HCT116 (cell line): ENCODE data around the gene CX3CR1. TPM values are rescaled to one million over a fixed set of nuclear protein-coding genes. Genes with fewer than 3 reads are reported as not detected.

Experiments used
- ATAC-seq: fragments of 200-7000 bp; cut with Tn5 transposase; 2 replicates; pipeline ENCODE4 v1.9.1; 2020; ENCODE audit warnings: mild to moderate bottlenecking, moderate library complexity
- BruUV-seq: library from RNA; stranded (reverse); fragments of 400-500 nt; replicated peaks from 2 replicates; lab custom pipeline; 2021; lab: Mats Ljungman, UMichigan
- CTCF ChIA-PET: fragments of 300-600 bp; sonication (Branson Sonifier 250); formaldehyde crosslinking; loops from one replicate; lab custom pipeline; 2021; ENCODE audit warnings: antibody characterized with exemption; lab: Charles Lee
- POLR2A ChIA-PET: fragments of 300-600, 350-600 bp; sonication (Branson Sonifier 250); formaldehyde crosslinking; loops from one replicate; lab custom pipeline; 2021; ENCODE audit warnings: antibody characterized with exemption; lab: Charles Lee
- RAD21 ChIA-PET, 2 experiments: fragments of 300-600 bp; sonication (Branson Sonifier 250); formaldehyde crosslinking; loops; one replicate each; lab custom pipeline; 2023; ENCODE audit warnings: low total read pairs in 2 of 2; ENCODE audit not compliant: uncharacterized antibody in 2 of 2, unreplicated experiment in 2 of 2, low non-redundant PET in 1 of 2; lab: Charles Lee
- DNase-seq: peaks from one replicate; pipeline ENCODE4 v3.0.0-alpha.2; 2010; ENCODE audit warnings: low read depth, low spot score
- H2AFZ ChIP-seq: fragments of 200-600 bp; shearing (Covaris generic), sonication (generic); 2 replicates; pipeline ENCODE4 v1.6.1; 2017; ENCODE audit warnings: low read depth, mixed run types, mixed read lengths, antibody characterized with exemption, low read length; ENCODE audit not compliant: poor library complexity, severe bottlenecking
- H3K27ac ChIP-seq: 2 replicates; pipeline ENCODE4 v1.5.1; 2012; ENCODE audit warnings: low read depth, low read length
- H3K27me3 ChIP-seq: fragments of 200-600 bp; sonication (generic); 2 replicates; pipeline ENCODE4 v1.6.1; 2016; ENCODE audit warnings: mixed run types, low read length, mixed read lengths; ENCODE audit not compliant: insufficient read depth
- H3K36me3 ChIP-seq, 2 experiments: fragments of 200-500 bp in 1 of 2; fragments of 200-600 bp in 1 of 2; sonication (Bioruptor generic) in 1 of 2; sonication (generic) in 1 of 2; 2 replicates each; pipeline versions ENCODE4 v1.5.1 to v1.6.1; 2014 to 2016; ENCODE audit warnings: low read length in 2 of 2, inconsistent platforms in 1 of 2, mixed read lengths in 1 of 2, mixed run types in 1 of 2; ENCODE audit not compliant: insufficient read depth in 2 of 2, control insufficient read depth in 1 of 2
- H3K4me1 ChIP-seq, 2 experiments: fragments of 200-600 bp in 1 of 2; sonication (generic) in 1 of 2; 2 replicates each; pipeline versions ENCODE4 v1.5.1 to v1.6.1; 2012 to 2017; ENCODE audit warnings: low read length in 2 of 2, inconsistent platforms in 1 of 2, mild to moderate bottlenecking in 1 of 2, mixed read lengths in 1 of 2, mixed run types in 1 of 2, moderate library complexity in 1 of 2; ENCODE audit not compliant: insufficient read depth in 2 of 2, control insufficient read depth in 1 of 2
- H3K4me2 ChIP-seq: fragments of 200-600 bp; sonication (generic); 2 replicates; pipeline ENCODE4 v1.6.1; 2017; ENCODE audit warnings: mixed run types, low read length, mixed read lengths
- H3K4me3 ChIP-seq, 2 experiments: fragments of 200-600 bp in 1 of 2; sonication (generic) in 1 of 2; replicated peaks in 1 of 2; 2 replicates each; pipeline ENCODE4 v1.5.1; 2011 to 2016; ENCODE audit warnings: low read length in 2 of 2, control low read depth in 1 of 2, low read depth in 1 of 2, mild to moderate bottlenecking in 1 of 2, mixed read lengths in 1 of 2, mixed run types in 1 of 2
- H3K79me2 ChIP-seq: fragments of 200-600 bp; sonication (generic); 2 replicates; pipeline ENCODE4 v1.6.1; 2017; ENCODE audit warnings: mild to moderate bottlenecking, mixed run types, low read length, moderate library complexity, mixed read lengths; ENCODE audit not compliant: insufficient read depth
- H3K9ac ChIP-seq: fragments of 200-600 bp; sonication (generic); 2 replicates; pipeline ENCODE4 v1.6.1; 2016; ENCODE audit warnings: low read length, mixed read lengths
- H3K9me2 ChIP-seq: fragments of 200-600 bp; sonication (generic), shearing (Covaris generic); 2 replicates; pipeline ENCODE4 v1.6.1; 2017; ENCODE audit warnings: mixed run types, mild to moderate bottlenecking, moderate library complexity; ENCODE audit not compliant: insufficient read depth
- H3K9me3 ChIP-seq, 2 experiments: fragments of 200-500 bp in 1 of 2; fragments of 200-600 bp in 1 of 2; sonication (Bioruptor generic) in 1 of 2; sonication (generic) in 1 of 2; 2 replicates each; pipeline ENCODE4 v1.6.1; 2014 to 2017; ENCODE audit warnings: low read length in 2 of 2, mixed read lengths in 2 of 2, inconsistent platforms in 1 of 2, low read depth in 1 of 2, mild to moderate bottlenecking in 1 of 2, mixed run types in 1 of 2, moderate library complexity in 1 of 2; ENCODE audit not compliant: control insufficient read depth in 1 of 2, insufficient read depth in 1 of 2
- H4K20me1 ChIP-seq: fragments of 200-600 bp; sonication (generic), shearing (Covaris generic); 2 replicates; pipeline ENCODE4 v1.6.1; 2017; ENCODE audit warnings: mixed run types, mild to moderate bottlenecking, moderate library complexity; ENCODE audit not compliant: insufficient read depth
- CBX3 ChIP-seq: IDR thresholded peaks from 2 replicates; pipeline ENCODE4 v1.6.1; 2012; ENCODE audit warnings: low read depth
- EGR1 ChIP-seq: IDR thresholded peaks from 2 replicates; pipeline ENCODE4 v1.6.1; 2012; ENCODE audit warnings: low read depth
- ELF1 ChIP-seq: IDR thresholded peaks from 2 replicates; pipeline ENCODE4 v1.6.1; 2012; ENCODE audit warnings: low read depth, borderline replicate concordance
- EZH2 ChIP-seq: fragments of 200-600 bp; sonication (generic); IDR thresholded peaks from 2 replicates; pipeline ENCODE4 v1.6.1; 2017; ENCODE audit warnings: antibody characterized with exemption, mixed run types
- EZH2phosphoT487 ChIP-seq: fragments of 200-600 bp; IDR thresholded peaks from 2 replicates; pipeline ENCODE4 v1.6.1; 2018; ENCODE audit warnings: antibody characterized with exemption, borderline replicate concordance
- JUND ChIP-seq: IDR thresholded peaks from 2 replicates; pipeline ENCODE4 v1.6.1; 2012
- POLR2A ChIP-seq: IDR thresholded peaks from 2 replicates; pipeline ENCODE4 v1.7.0; 2011; ENCODE audit warnings: borderline replicate concordance; ENCODE audit not compliant: insufficient read depth, insufficient read length; ENCODE audit errors: extremely low read depth
- RAD21 ChIP-seq: IDR thresholded peaks from 2 replicates; pipeline ENCODE4 v1.6.1; 2012; ENCODE audit warnings: low read depth, mild to moderate bottlenecking
- SIN3A ChIP-seq: IDR thresholded peaks from 2 replicates; pipeline ENCODE4 v1.6.1; 2012; ENCODE audit warnings: low read depth
- SP1 ChIP-seq: IDR thresholded peaks from 2 replicates; pipeline ENCODE4 v1.6.1; 2012; ENCODE audit warnings: low read depth
- TCF7L2 ChIP-seq: IDR thresholded peaks from 2 replicates; pipeline ENCODE4 v1.7.0; 2011; ENCODE audit warnings: borderline replicate concordance, inconsistent platforms; ENCODE audit not compliant: insufficient read depth, insufficient read length; ENCODE audit errors: extremely low read depth
- YY1 ChIP-seq: IDR thresholded peaks from 2 replicates; pipeline ENCODE4 v1.6.1; 2011; ENCODE audit warnings: low read length, low read depth, moderate library complexity, mild to moderate bottlenecking; ENCODE audit not compliant: insufficient replicate concordance; ENCODE audit errors: extremely low read depth
- ZBTB33 ChIP-seq: IDR thresholded peaks from 2 replicates; pipeline ENCODE4 v1.6.1; 2011; ENCODE audit warnings: mild to moderate bottlenecking, low read length, moderate library complexity; ENCODE audit not compliant: insufficient replicate concordance; ENCODE audit errors: extremely low read depth
- ZFX ChIP-seq: fragments of 450-650 bp; IDR thresholded peaks from 2 replicates; pipeline ENCODE4 v1.6.1; 2017
- ZNF274 ChIP-seq: fragments of 200-500 bp; sonication (Bioruptor generic); IDR thresholded peaks from 2 replicates; pipeline ENCODE4 v1.6.1; 2014; ENCODE audit warnings: mild to moderate bottlenecking, low read depth, low read length, inconsistent platforms
- intact Hi-C: fragments of 100-400 bp; cut with micrococcal nuclease; formaldehyde crosslinking; loops from 2 replicates; pipeline ENCODE4 v1.10.0; 2022
- total RNA-seq: library from RNA; stranded (reverse); gene quantifications from one replicate; pipeline ENCODE4 v1.2.1, GENCODE V29; 2021; ENCODE audit not compliant: unreplicated experiment
- TF ChIP-seq, protein P1 (sequence below), 3 experiments: fragments of 200-600 bp in 1 of 3; sonication (generic) in 1 of 3; IDR thresholded peaks in 2 of 3; conservative IDR thresholded peaks in 1 of 3; 2 replicates each; pipeline ENCODE4 v1.5.1; 2012 to 2017; ENCODE audit warnings: low read depth in 2 of 3, low read length in 2 of 3, antibody characterized with exemption in 1 of 3, borderline replicate concordance in 1 of 3, control low read depth in 1 of 3, mild to moderate bottlenecking in 1 of 3, mixed read lengths in 1 of 3, mixed run types in 1 of 3, moderate library complexity in 1 of 3; ENCODE audit not compliant: insufficient read depth in 1 of 3
- TF ChIP-seq, protein P2 (sequence below): IDR thresholded peaks from 2 replicates; pipeline ENCODE4 v1.6.1; 2012
- TF ChIP-seq, protein P3 (sequence below): IDR thresholded peaks from 2 replicates; pipeline ENCODE4 v1.6.1; 2012; ENCODE audit warnings: low read depth

The CX3CR1 gene
- total RNA-seq, 1 experiment from 2014 or later, result 0.10 TPM

DNA sequence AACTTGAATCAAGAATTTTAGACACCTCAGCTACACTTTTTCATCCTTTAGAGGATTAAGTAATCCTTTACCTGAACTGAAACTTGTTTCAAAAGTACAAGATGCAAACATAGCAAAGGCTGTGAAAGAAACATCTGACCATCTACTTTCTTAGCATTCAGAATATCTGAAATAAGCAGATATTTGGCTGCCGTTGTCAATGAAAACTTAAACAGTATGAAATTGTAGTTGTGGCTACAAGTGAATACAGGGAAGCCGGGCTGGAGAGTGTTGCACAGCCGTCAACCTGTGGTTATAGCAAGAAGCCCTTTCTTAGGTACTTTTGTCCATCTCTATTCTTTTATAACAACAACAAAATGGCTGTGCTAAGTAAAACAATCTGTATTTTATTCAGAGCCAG lies 6.9 kb upstream of the CX3CR1 start:
- Histone ChIP-seq H3K79me2 (no peaks in the 10 kb centered on the region), H3K9ac (no peak overlapping the region), H3K4me1 (peaks cover 0 to 2% of the 10 kb centered on the region in 2 experiments; a peak in 1 of 4 replicates), H3K27me3 (no peaks in the 10 kb centered on the region), H3K9me3 (no peaks in the 10 kb centered on the region), H3K27ac (no peak overlapping the region), H3K4me3 (no peak overlapping the region), H2AFZ (no peak overlapping the region), H3K4me2 (no peak overlapping the region), H3K36me3 (no peaks in the 10 kb centered on the region), H3K9me2 (no peaks in the 10 kb centered on the region), H4K20me1 (no peaks in the 10 kb centered on the region)
- TF ChIP-seq JUND (no peak), ZBTB33 (no peak), EGR1 (no peak), ZNF274 (no peak), SP1 (no peak), ELF1 (no peak), EZH2phosphoT487 (no peak), POLR2A (no peak), YY1 (no peak), RAD21 (no peak), CBX3 (no peak), TCF7L2 (no peak), ZFX (no peak), EZH2 (no peak), SIN3A (no peak)
- TF ChIP-seq, protein P1, sequence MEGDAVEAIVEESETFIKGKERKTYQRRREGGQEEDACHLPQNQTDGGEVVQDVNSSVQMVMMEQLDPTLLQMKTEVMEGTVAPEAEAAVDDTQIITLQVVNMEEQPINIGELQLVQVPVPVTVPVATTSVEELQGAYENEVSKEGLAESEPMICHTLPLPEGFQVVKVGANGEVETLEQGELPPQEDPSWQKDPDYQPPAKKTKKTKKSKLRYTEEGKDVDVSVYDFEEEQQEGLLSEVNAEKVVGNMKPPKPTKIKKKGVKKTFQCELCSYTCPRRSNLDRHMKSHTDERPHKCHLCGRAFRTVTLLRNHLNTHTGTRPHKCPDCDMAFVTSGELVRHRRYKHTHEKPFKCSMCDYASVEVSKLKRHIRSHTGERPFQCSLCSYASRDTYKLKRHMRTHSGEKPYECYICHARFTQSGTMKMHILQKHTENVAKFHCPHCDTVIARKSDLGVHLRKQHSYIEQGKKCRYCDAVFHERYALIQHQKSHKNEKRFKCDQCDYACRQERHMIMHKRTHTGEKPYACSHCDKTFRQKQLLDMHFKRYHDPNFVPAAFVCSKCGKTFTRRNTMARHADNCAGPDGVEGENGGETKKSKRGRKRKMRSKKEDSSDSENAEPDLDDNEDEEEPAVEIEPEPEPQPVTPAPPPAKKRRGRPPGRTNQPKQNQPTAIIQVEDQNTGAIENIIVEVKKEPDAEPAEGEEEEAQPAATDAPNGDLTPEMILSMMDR (IDR thresholded peaks at IDR 0.05 in 2 of 3, conservative IDR thresholded peaks at IDR 0.05 in 1 of 3; ENCODE audit: borderline replicate concordance in 1 of 3, insufficient read depth in 1 of 3, low read depth in 2 of 3, low read length in 2 of 3), result no peak
- TF ChIP-seq, protein P2, sequence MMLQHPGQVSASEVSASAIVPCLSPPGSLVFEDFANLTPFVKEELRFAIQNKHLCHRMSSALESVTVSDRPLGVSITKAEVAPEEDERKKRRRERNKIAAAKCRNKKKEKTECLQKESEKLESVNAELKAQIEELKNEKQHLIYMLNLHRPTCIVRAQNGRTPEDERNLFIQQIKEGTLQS, result no peak
- TF ChIP-seq, protein P3, sequence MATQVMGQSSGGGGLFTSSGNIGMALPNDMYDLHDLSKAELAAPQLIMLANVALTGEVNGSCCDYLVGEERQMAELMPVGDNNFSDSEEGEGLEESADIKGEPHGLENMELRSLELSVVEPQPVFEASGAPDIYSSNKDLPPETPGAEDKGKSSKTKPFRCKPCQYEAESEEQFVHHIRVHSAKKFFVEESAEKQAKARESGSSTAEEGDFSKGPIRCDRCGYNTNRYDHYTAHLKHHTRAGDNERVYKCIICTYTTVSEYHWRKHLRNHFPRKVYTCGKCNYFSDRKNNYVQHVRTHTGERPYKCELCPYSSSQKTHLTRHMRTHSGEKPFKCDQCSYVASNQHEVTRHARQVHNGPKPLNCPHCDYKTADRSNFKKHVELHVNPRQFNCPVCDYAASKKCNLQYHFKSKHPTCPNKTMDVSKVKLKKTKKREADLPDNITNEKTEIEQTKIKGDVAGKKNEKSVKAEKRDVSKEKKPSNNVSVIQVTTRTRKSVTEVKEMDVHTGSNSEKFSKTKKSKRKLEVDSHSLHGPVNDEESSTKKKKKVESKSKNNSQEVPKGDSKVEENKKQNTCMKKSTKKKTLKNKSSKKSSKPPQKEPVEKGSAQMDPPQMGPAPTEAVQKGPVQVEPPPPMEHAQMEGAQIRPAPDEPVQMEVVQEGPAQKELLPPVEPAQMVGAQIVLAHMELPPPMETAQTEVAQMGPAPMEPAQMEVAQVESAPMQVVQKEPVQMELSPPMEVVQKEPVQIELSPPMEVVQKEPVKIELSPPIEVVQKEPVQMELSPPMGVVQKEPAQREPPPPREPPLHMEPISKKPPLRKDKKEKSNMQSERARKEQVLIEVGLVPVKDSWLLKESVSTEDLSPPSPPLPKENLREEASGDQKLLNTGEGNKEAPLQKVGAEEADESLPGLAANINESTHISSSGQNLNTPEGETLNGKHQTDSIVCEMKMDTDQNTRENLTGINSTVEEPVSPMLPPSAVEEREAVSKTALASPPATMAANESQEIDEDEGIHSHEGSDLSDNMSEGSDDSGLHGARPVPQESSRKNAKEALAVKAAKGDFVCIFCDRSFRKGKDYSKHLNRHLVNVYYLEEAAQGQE, result no peak
- ATAC-seq, result no peak
- DNase-seq, result no peak
- BruUV-seq, result no TSS peak
- POLR2A ChIA-PET, result no interaction called here
- intact Hi-C loops, result no loop called here
- RAD21 ChIA-PET, result interaction anchor here in 1 of 2 experiments (2.1 to 2.4 kb wide), 2 partner anchors 95 to 160 kb away, joined by 8 to 30 read pairs; partner anchors contain the start of gene XIRP1
- CTCF ChIA-PET, result interaction anchor here (1.4 to 8.2 kb wide), 2 partner anchors 97 to 161 kb away, joined by 5 to 184 read pairs; no protein-coding TSS in a partner anchor
